Left ventricle myocardium inferior (tissue), 1 donor: ENCODE results near the gene PTPRN2. TPM values are rescaled to one million over a fixed set of nuclear protein-coding genes. Genes with fewer than 3 reads are reported as not detected.

ENCODE experiments used
- DNase-seq: peaks from one replicate; pipeline ENCODE4 v3.0.0-alpha.2; 2020
- H3K27ac ChIP-seq: fragments of 200-600 bp; replicated peaks from 2 replicates; pipeline ENCODE4 v1.8.0; 2021
- H3K27me3 ChIP-seq: fragments of 200-600 bp; 2 replicates; pipeline ENCODE4 v1.8.0; 2021; ENCODE audit warnings: low read depth
- H3K36me3 ChIP-seq: fragments of 200-600 bp; 2 replicates; pipeline ENCODE4 v1.8.0; 2021
- H3K4me1 ChIP-seq: fragments of 200-600 bp; 2 replicates; pipeline ENCODE4 v1.8.0; 2021
- H3K4me3 ChIP-seq: fragments of 200-600 bp; 2 replicates; pipeline ENCODE4 v1.8.0; 2021; ENCODE audit warnings: mild to moderate bottlenecking, moderate library complexity
- H3K9me3 ChIP-seq: fragments of 200-600 bp; replicated peaks from 2 replicates; pipeline ENCODE4 v1.8.0; 2021
- intact Hi-C: fragments of 100-400 bp; cut with micrococcal nuclease; formaldehyde crosslinking; loops from one replicate; pipeline ENCODE4 v1.11.0; 2022
- total RNA-seq: library from RNA; stranded (reverse); fragmentation: NEBNext Ultra II Directional; extraction: Animal tissue kit (Norgen Biotek cat#: 25700); gene quantifications from one replicate; pipeline ENCODE4 v1.2.1, GENCODE V29; 2021
- TF ChIP-seq, protein P1 (sequence below): fragments of 200-600 bp; IDR thresholded peaks from 2 replicates; pipeline ENCODE4 v1.8.0; 2021; ENCODE audit warnings: antibody characterized with exemption, mild to moderate bottlenecking, borderline replicate concordance
- donor health status: DM: no; HTN: yes; CAD: no; lungs with severe emphysema.

The PTPRN2 gene
- total RNA-seq, 1 donor from 2014 or later: 1.3 TPM

DNA sequence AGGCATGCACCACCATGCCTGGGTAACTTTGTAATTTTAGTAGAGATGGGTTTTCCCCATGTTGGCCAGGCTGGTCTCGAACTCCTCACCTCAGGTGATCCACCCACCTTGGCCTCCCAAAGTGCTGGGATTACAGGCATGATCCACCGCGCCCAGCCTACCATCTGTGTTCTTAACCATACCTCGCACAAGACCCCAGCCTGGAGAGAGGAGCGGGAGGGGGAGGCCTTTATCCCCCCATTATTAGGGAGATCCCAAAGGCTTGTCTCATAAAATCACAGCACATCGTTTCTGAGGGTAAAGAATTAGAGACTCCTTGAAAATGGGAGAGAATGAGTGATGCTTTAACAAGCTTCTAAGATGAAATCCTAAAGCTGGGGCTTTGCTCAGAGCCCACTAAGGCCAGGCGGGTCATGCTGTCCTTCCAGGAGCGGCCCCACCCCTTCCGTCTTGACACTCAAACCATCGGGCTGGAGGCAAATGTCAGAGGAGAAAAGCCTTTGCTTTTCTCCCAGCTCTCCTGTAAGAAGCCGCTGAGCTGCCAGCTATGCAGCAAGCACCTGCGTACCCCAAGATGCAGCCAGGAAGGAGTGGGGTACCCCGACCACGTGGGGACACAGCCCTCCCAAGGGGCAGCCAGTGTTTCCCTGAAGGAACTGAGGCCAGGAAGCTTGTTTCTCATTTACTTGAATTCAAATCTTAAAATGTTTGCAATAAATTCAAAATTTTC, 339.7 kb downstream of the PTPRN2 start:
- no peak for DNase-seq
- Histone ChIP-seq H3K36me3 (no peaks in the 10 kb centered on the region), H3K9me3 (no peaks in the 10 kb centered on the region), H3K27me3 (peaks cover 18% of the 10 kb centered on the region), H3K27ac (no peak overlapping the region), H3K4me3 (no peak overlapping the region), H3K4me1 (no peaks in the 10 kb centered on the region)
- TF ChIP-seq, protein P1, sequence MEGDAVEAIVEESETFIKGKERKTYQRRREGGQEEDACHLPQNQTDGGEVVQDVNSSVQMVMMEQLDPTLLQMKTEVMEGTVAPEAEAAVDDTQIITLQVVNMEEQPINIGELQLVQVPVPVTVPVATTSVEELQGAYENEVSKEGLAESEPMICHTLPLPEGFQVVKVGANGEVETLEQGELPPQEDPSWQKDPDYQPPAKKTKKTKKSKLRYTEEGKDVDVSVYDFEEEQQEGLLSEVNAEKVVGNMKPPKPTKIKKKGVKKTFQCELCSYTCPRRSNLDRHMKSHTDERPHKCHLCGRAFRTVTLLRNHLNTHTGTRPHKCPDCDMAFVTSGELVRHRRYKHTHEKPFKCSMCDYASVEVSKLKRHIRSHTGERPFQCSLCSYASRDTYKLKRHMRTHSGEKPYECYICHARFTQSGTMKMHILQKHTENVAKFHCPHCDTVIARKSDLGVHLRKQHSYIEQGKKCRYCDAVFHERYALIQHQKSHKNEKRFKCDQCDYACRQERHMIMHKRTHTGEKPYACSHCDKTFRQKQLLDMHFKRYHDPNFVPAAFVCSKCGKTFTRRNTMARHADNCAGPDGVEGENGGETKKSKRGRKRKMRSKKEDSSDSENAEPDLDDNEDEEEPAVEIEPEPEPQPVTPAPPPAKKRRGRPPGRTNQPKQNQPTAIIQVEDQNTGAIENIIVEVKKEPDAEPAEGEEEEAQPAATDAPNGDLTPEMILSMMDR: no peak
- intact Hi-C loops: no loop called here

DNA sequence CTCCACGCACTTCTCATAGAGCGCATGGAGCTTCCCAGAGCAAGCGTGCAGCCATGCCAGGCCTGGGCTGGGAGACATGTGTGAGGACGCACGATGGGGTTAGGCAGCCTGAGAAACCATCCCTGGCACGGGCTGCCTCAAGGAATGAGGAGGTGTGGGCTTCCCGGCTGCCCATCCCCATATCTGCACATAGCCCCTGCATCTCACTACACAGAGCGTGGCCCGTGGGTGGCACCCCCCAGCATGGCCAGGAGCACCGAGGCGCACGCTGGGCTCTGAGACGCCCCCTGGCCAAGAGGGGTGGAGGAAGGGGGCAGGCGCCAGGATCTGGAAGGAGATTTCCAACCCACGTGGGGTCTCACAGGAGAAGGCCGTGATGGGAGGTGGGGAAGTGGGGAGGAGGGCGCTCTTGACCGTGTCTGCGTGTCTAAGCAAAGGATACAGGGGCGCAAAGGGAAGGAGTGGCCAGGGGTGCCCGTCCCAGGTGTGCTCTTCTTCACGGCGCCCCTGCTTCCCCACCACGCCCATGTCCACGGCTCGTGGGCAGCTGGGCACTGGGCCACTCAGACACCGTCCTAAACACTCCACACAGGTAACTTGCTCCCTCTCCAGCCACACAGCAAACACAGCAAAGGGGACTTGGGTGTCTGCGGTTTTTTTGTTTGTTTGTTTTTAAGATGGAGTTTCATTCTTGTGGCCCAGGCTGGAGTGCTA, 340.5 kb downstream of the PTPRN2 start:
- no peak overlapping the region for H3K4me3 ChIP-seq
- H3K27ac ChIP-seq: no peak overlapping the region
- peaks cover 18% of the 10 kb centered on the region for H3K27me3 ChIP-seq
- no peak for DNase-seq
- TF ChIP-seq, protein P1: no peak
- no peaks in the 10 kb centered on the region for H3K36me3 ChIP-seq
- no peaks in the 10 kb centered on the region for H3K4me1 ChIP-seq
- intact Hi-C loops: no loop called here
- no peaks in the 10 kb centered on the region for H3K9me3 ChIP-seq

DNA sequence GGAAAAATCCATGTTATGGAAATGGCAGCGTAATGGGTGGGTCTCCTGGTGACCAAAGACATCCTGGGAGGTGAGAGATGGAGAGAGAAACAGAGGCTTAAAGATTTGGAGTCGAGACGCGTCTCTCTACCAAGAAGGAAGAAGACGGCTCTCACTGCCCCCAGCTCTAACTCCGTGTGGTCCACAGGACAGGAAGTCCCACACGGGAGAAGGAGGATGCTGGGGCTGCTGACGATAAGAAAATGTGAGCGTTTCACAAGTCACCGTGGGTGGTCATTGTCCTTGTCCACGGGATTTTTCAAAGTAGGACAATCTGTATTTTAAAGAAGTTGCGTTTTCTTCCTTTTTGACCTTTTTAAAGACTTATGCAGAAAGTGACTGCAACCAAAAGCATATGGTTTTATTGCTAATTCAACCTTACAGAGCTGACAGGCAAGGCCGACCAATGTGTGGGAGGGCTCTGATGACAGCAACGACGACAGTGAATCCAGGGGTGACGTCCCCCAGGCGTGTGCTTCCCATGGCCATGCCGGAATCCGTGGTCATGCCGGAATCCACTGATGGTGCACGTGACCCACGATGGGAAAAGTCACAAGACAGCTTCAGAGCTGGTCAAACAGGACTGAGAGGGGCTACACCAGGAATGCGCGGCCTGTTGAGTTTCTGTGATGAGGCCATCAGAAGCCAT, 341.2 kb downstream of the PTPRN2 start:
- Histone ChIP-seq H3K9me3 (no peaks in the 10 kb centered on the region), H3K27me3 (peaks cover 18% of the 10 kb centered on the region), H3K27ac (no peak overlapping the region), H3K4me3 (no peak overlapping the region), H3K4me1 (no peaks in the 10 kb centered on the region), H3K36me3 (no peaks in the 10 kb centered on the region)
- TF ChIP-seq, protein P1: no peak
- intact Hi-C loops: no loop called here
- no peak for DNase-seq

- H3K4me3 ChIP-seq: no peak overlapping the region
- H3K9me3 ChIP-seq: no peaks in the 10 kb centered on the region
- no peak overlapping the region for H3K27ac ChIP-seq
- intact Hi-C loops: no loop called here
- peaks cover 18% of the 10 kb centered on the region for H3K27me3 ChIP-seq
- DNase-seq: no peak
- H3K4me1 ChIP-seq: no peaks in the 10 kb centered on the region
- no peaks in the 10 kb centered on the region for H3K36me3 ChIP-seq
- TF ChIP-seq, protein P1: no peak
These were observed 341.9 kb downstream of the PTPRN2 start for GRCh38 chr7:158245724-158246041.

DNA sequence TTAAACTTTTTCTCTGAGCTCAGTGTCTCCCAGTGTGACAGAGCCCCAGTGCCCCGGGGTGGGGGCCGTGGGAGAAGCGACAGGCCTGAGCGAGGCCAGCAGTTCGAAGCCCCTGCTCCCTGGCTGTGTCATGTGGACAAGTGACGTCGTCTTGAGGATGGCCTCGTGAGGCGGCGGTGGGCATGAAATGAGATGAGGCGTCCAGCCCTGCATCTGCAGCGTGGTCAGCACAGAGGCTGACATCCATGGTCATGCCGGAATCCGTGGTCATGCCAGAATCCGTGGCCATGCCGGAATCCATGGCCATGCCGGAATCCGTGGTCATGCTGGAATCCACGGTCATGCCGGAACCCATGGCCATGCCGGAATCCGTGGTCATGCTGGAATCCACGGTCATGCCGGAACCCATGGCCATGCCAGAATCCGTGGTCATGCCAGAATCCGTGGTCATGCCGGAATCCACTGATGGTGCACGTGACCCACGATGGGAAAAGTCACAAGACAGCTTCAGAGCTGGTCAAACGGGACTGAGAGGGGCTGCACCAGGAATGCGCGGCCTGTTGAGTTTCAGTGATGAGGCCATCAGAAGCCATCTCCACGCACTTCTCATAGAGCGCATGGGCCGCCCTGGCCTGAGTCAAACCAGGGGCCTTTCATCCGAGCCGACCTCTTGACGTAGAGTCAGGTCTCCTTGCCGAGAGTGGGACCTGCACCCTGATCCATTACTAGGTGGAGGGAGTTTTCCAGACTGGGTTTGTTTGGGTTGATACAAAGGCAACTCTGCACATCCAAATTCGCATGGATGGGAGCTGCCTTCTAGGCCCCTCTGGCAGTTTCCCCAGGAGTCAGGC, 342.5 kb downstream of the PTPRN2 start:
- TF ChIP-seq, protein P1: no peak
- Histone ChIP-seq H3K9me3 (no peaks in the 10 kb centered on the region), H3K27me3 (peaks cover 18% of the 10 kb centered on the region), H3K4me3 (no peak overlapping the region), H3K36me3 (no peaks in the 10 kb centered on the region), H3K27ac (no peak overlapping the region), H3K4me1 (no peaks in the 10 kb centered on the region)
- intact Hi-C loops: no loop called here
- no peak for DNase-seq
